Upper lobe of right lung (tissue), 1 donor: ENCODE measurements around the gene FRMD4B. TPM values are rescaled to one million over a fixed set of nuclear protein-coding genes. Genes with fewer than 3 reads are reported as not detected.

Experiments
- ATAC-seq: fragments of 200-7000 bp; cut with Tn5 transposase; one replicate; pipeline ENCODE4 v1.9.1; 2020; ENCODE audit warnings: mild to moderate bottlenecking, moderate library complexity
- DNase-seq: peaks from one replicate; pipeline ENCODE4 v3.0.0-alpha.2; 2020
- H3K27ac ChIP-seq: fragments of 200-600 bp; one replicate; pipeline ENCODE4 v1.8.0; 2022
- H3K27me3 ChIP-seq: fragments of 200-600 bp; one replicate; pipeline ENCODE4 v1.8.0; 2022; ENCODE audit warnings: mild to moderate bottlenecking
- H3K36me3 ChIP-seq: fragments of 200-600 bp; one replicate; pipeline ENCODE4 v1.8.0; 2022
- H3K4me1 ChIP-seq: fragments of 200-600 bp; one replicate; pipeline ENCODE4 v1.8.0; 2022
- H3K4me3 ChIP-seq: fragments of 200-600 bp; one replicate; pipeline ENCODE4 v1.8.0; 2022; ENCODE audit warnings: mild to moderate bottlenecking
- H3K9me3 ChIP-seq: fragments of 200-600 bp; one replicate; pipeline ENCODE4 v1.8.0; 2022
- CTCF ChIP-seq: fragments of 200-600 bp; IDR thresholded peaks from one replicate; pipeline ENCODE4 v1.8.0; 2022; ENCODE audit warnings: antibody characterized with exemption
- intact Hi-C: fragments of 100-400 bp; cut with DNase I; formaldehyde crosslinking; loops from one replicate; pipeline ENCODE4 v1.11.0; 2022
- total RNA-seq: library from RNA; stranded (reverse); fragmentation: NEBNext Ultra II Directional; extraction: Animal tissue kit (Norgen Biotek cat#: 25700); gene quantifications from one replicate; pipeline ENCODE4 v1.2.1, GENCODE V29; 2021
- donor health status: DM: no; HTN: yes; CAD: no; lungs with severe emphysema.

Gene FRMD4B
- total RNA-seq, 1 donor from 2014 or later = 60.7 TPM

- no peak for TF ChIP-seq CTCF
- intact Hi-C loops = no loop called here
- H3K27me3 ChIP-seq = no peaks in the 10 kb centered on the region
- no peak for ATAC-seq
- H3K27ac ChIP-seq = no peak overlapping the region
- H3K9me3 ChIP-seq = no peaks in the 10 kb centered on the region
- DNase-seq = no peak
- no peak overlapping the region for H3K4me3 ChIP-seq
- H3K4me1 ChIP-seq = peaks cover 5% of the 10 kb centered on the region
- H3K36me3 ChIP-seq = peaks cover 63% of the 10 kb centered on the region
These were observed 86.5 kb downstream of the FRMD4B start for GRCh38 chr3:69299344-69299743.

GRCh38 chr3:69297501-69297900 is 88.4 kb downstream of the FRMD4B start:
- ATAC-seq (no peak), DNase-seq (no peak)
- Histone ChIP-seq H3K9me3 (no peaks in the 10 kb centered on the region), H3K27me3 (no peaks in the 10 kb centered on the region), H3K4me3 (no peak overlapping the region), H3K27ac (no peak overlapping the region), H3K36me3 (peaks cover 58% of the 10 kb centered on the region), H3K4me1 (peaks cover 5% of the 10 kb centered on the region)
- intact Hi-C loops = no loop called here
- TF ChIP-seq CTCF = no peak

- Histone ChIP-seq H3K4me1 (peaks cover 5% of the 10 kb centered on the region), H3K27me3 (no peaks in the 10 kb centered on the region), H3K27ac (no peak overlapping the region), H3K4me3 (no peak overlapping the region), H3K36me3 (peaks cover 53% of the 10 kb centered on the region), H3K9me3 (no peaks in the 10 kb centered on the region)
- intact Hi-C loops = no loop called here
- no peak for TF ChIP-seq CTCF
- DNase-seq (no peak), ATAC-seq (no peak)
These were observed 88.9 kb downstream of the FRMD4B start for GRCh38 chr3:69296995-69297394.

GRCh38 chr3:69294014-69294766 is 91.7 kb downstream of the FRMD4B start:
- intact Hi-C loops = no loop called here
- TF ChIP-seq CTCF = no peak
- Histone ChIP-seq H3K36me3 (peaks cover 27% of the 10 kb centered on the region), H3K27ac (no peak overlapping the region), H3K27me3 (no peaks in the 10 kb centered on the region), H3K4me3 (no peak overlapping the region), H3K9me3 (no peaks in the 10 kb centered on the region), H3K4me1 (peaks cover 5% of the 10 kb centered on the region)
- DNase-seq (no peak), ATAC-seq (no peak)

GRCh38 chr3:69292959-69293574 is 92.8 kb downstream of the FRMD4B start:
- no peak for DNase-seq
- no peak for TF ChIP-seq CTCF
- H3K27ac ChIP-seq = no peak overlapping the region

More at GRCh38 chr3:69292959-69293574, 92.8 kb downstream of the FRMD4B start:
- H3K9me3 ChIP-seq = no peaks in the 10 kb centered on the region
- no peak overlapping the region for H3K4me3 ChIP-seq
- H3K36me3 ChIP-seq = peaks cover 17% of the 10 kb centered on the region
- peaks cover 5% of the 10 kb centered on the region for H3K4me1 ChIP-seq
- no peaks in the 10 kb centered on the region for H3K27me3 ChIP-seq
- no peak for ATAC-seq
- intact Hi-C loops = no loop called here
